ENCODE results near the gene CMTM4.

GRCh38 chr16:66691234-66691633, 5.3 kb downstream of the CMTM4 start:
- TF ChIP-seq CTCF (IDR thresholded peaks at IDR 0.05) (no peak), EZH2 (IDR thresholded peaks at IDR 0.05; ENCODE audit: borderline replicate concordance, insufficient read depth, low read depth, low read length, poor library complexity, severe bottlenecking) (no peak)

Measured in B cell (primary cell).